Smooth muscle cell (in vitro differentiated cells): Measurements from ENCODE around the gene SPTBN2. TPM values are rescaled to one million over a fixed set of nuclear protein-coding genes. Genes with fewer than 3 reads are reported as not detected.

Source experiments
- DNase-seq: peaks from one replicate; lab custom pipeline; 2025; ENCODE audit not compliant: unreplicated experiment; lab: John Stamatoyannopoulos, UW
- H2AFZ ChIP-seq: fragments of 200-600 bp; sonication (generic); 2 replicates; pipeline ENCODE4 v1.6.0; 2016; ENCODE audit warnings: antibody characterized with exemption, low read depth, mild to moderate bottlenecking
- H3F3A ChIP-seq: fragments of 200-600 bp; sonication (generic); 2 replicates; pipeline ENCODE4 v1.6.0; 2017; ENCODE audit warnings: antibody characterized with exemption, low read depth
- H3K27ac ChIP-seq: fragments of 200-600 bp; sonication (generic); 2 replicates; pipeline ENCODE4 v1.5.1; 2016; ENCODE audit warnings: low read depth, mild to moderate bottlenecking
- H3K27me3 ChIP-seq: fragments of 200-600 bp; sonication (generic); 2 replicates; pipeline ENCODE4 v1.6.1; 2016; ENCODE audit warnings: low read depth, mild to moderate bottlenecking
- H3K36me3 ChIP-seq: fragments of 200-600 bp; sonication (generic); 2 replicates; pipeline ENCODE4 v1.5.1; 2016; ENCODE audit warnings: low read depth
- H3K4me1 ChIP-seq: fragments of 200-600 bp; sonication (generic); 2 replicates; pipeline ENCODE4 v1.5.1; 2016; ENCODE audit warnings: low read depth
- H3K4me2 ChIP-seq: fragments of 200-600 bp; sonication (generic); 2 replicates; pipeline ENCODE4 v1.6.0; 2016; ENCODE audit warnings: mild to moderate bottlenecking
- H3K4me3 ChIP-seq: fragments of 200-600 bp; sonication (generic); 2 replicates; pipeline ENCODE4 v1.5.1; 2016; ENCODE audit warnings: mild to moderate bottlenecking
- H3K79me2 ChIP-seq: fragments of 200-600 bp; sonication (generic); 2 replicates; pipeline ENCODE4 v1.6.0; 2016; ENCODE audit warnings: low read depth, mild to moderate bottlenecking
- H3K9ac ChIP-seq: fragments of 200-600 bp; sonication (generic); 2 replicates; pipeline ENCODE4 v1.6.0; 2016; ENCODE audit warnings: low read depth
- H3K9me3 ChIP-seq: fragments of 200-600 bp; sonication (generic); replicated peaks from 2 replicates; pipeline ENCODE4 v1.5.1; 2016; ENCODE audit warnings: low read depth
- H4K20me1 ChIP-seq: fragments of 200-600 bp; sonication (generic); 2 replicates; pipeline ENCODE4 v1.6.0; 2016; ENCODE audit warnings: low read depth
- CTCF ChIP-seq: fragments of 200-600 bp; sonication (generic); IDR thresholded peaks from 2 replicates; pipeline ENCODE4 v1.5.1; 2017; ENCODE audit warnings: borderline replicate concordance, mild to moderate bottlenecking, antibody characterized with exemption; ENCODE audit not compliant: insufficient read depth, poor library complexity, severe bottlenecking
- WGBS: methylation state at CpG from one replicate; pipeline ENCODE4 v1.1.7; 2016; ENCODE audit warnings: low lambda C conversion rate; 5-methylcytosine and 5-hydroxymethylcytosine counted together
- polyA plus RNA-seq: library from polyadenylated mRNA; unstranded; fragments of >200 nt; fragmentation: Nextera tagmentation; extraction: Ambion mirVana; gene quantifications from 2 replicates; pipeline ENCODE4 v1.2.1, GENCODE V29; 2016
- total RNA-seq: library from RNA; depleted of rRNA; stranded (reverse); fragments of >200 nt; gene quantifications from 2 replicates; pipeline ENCODE4 v1.2.3, GENCODE V29; 2014

SPTBN2 gene
- total and polyA plus RNA-seq, 2 experiments from 2014 or later: 15.7 to 20.9 TPM

DNA sequence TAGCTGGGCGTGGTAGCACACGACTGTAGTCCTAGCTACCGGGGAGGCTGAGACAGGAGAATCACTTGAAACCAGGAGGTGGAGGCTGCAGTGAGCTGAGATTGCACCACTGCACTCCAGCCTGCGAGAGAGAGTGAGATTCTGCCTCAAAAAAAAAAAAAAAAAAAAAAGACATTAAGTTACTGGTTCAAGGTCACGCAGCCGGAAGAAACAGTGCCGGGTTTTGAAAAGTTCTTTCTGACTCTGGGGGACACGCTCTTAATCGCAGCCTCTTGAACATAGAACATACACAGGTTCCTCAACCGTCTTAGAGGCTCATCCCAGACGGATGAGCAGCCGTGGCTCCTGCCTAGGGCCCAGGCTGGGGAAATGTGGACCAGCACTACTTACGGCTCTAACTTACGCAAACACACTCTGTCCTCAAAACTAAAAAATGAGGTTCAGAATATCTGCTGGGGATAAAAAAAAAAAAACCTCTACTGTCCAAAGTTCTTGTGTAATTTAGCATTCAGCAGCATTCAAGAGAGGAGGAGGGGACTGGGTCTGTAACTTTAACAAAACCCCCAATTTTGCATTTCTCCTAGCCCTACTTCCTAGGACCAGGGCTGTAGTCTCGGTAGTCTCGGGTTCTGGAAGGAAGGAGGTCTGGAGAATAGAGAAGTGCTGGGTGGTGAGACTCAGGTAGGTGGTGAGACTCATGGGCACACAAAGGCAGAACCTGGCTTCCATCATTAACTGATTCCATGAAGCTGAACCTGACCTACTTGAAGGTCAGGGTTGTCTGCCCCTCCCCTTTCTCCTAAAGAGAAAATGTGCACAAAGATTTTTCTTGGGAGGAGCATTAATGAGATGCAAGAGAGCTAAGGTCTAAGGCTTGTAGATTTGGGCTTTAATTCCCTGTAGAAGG lies 6.0 kb downstream of the SPTBN2 start:
- Histone ChIP-seq H3K9ac (no peak overlapping the region), H3K4me1 (peaks cover 27% of the 10 kb centered on the region), H3K36me3 (no peaks in the 10 kb centered on the region), H3K27me3 (peaks cover 11% of the 10 kb centered on the region), H3K79me2 (no peaks in the 10 kb centered on the region), H3K27ac (no peak overlapping the region), H3K4me3 (no peak overlapping the region), H2AFZ (no peak overlapping the region), H4K20me1 (no peaks in the 10 kb centered on the region), H3K9me3 (no peaks in the 10 kb centered on the region), H3F3A (no peaks in the 10 kb centered on the region), H3K4me2 (no peak overlapping the region)
- DNase-seq: no peak
- no peak for TF ChIP-seq CTCF
- 95% methylated on average over 16 of the region's 16 CpGs for WGBS

GRCh38 chr11:66721939-66722338 lies 7.1 kb downstream of the SPTBN2 start:
- 94% methylated on average over 9 of the region's 9 CpGs for WGBS
- H3K9me3 ChIP-seq: no peaks in the 10 kb centered on the region
- TF ChIP-seq CTCF: no peak
- H3K4me1 ChIP-seq: peaks cover 21% of the 10 kb centered on the region
- H3K9ac ChIP-seq: no peak overlapping the region
- no peaks in the 10 kb centered on the region for H3F3A ChIP-seq
- no peak overlapping the region for H2AFZ ChIP-seq
- peaks cover 7% of the 10 kb centered on the region for H3K27me3 ChIP-seq
- H3K27ac ChIP-seq: no peak overlapping the region
- H3K79me2 ChIP-seq: no peaks in the 10 kb centered on the region
- no peak overlapping the region for H3K4me3 ChIP-seq
- H3K36me3 ChIP-seq: no peaks in the 10 kb centered on the region
- no peak overlapping the region for H3K4me2 ChIP-seq
- no peaks in the 10 kb centered on the region for H4K20me1 ChIP-seq
- DNase-seq: no peak

DNA sequence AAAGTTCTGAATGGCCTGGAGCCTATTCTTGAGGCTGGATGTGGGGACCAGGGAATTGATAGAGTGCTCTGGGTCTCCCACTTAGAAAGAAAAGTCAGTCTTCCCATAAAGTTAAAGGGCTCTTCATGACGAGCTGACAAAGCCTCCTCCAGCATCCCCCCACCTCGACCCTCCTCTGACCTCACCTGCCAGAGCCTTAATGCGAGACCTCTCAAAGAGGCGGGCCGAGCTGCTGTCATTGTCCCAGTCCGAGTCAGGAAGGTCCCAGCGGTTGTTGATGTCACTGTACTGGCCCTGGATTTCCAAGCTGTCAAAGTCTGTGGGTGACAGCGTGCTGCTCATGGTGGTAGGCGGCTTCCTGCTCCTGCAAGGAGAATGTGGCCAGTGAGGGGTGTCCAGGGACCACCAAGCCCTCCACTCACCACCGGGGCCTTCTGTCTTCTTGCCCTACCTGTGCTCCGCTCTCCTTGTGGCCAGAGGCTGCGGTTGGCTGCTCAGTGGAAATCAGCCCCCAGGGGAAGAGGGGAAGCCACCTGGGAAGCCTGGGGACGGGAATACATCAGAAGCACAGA lies 8.0 kb downstream of the SPTBN2 start:
- no peaks in the 10 kb centered on the region for H3F3A ChIP-seq
- no peaks in the 10 kb centered on the region for H4K20me1 ChIP-seq
- H3K27me3 ChIP-seq: no peaks in the 10 kb centered on the region
- no peak overlapping the region for H3K9ac ChIP-seq
- no peaks in the 10 kb centered on the region for H3K79me2 ChIP-seq
- no peak overlapping the region for H2AFZ ChIP-seq
- no peak overlapping the region for H3K4me2 ChIP-seq
- H3K27ac ChIP-seq: peak overlapping the region; percentile 76
- H3K4me1 ChIP-seq: peaks cover 12% of the 10 kb centered on the region
- no peak overlapping the region for H3K4me3 ChIP-seq
- no peaks in the 10 kb centered on the region for H3K9me3 ChIP-seq
- no peak for TF ChIP-seq CTCF
- H3K36me3 ChIP-seq: no peaks in the 10 kb centered on the region
- DNase-seq: no peak
- 83% methylated on average over 13 of the region's 13 CpGs for WGBS
